Suprapubic skin (tissue), 3 donors: ENCODE results near the gene RELA.

Source experiments
- CTCF ChIP-seq, 2 donors: fragments of 200-600 bp in 1 of 2; fragments of 450-650 bp in 1 of 2; sonication (generic) in 1 of 2; IDR thresholded peaks; one replicate each; pipeline ENCODE4 v1.5.1; 2016 to 2019; ENCODE audit warnings: antibody characterized with exemption in 2 of 2, mild to moderate bottlenecking in 1 of 2, moderate library complexity in 1 of 2
- EP300 ChIP-seq: sonication (generic); formaldehyde crosslinking; IDR thresholded peaks from one replicate; pipeline ENCODE4 v1.6.1; 2017; ENCODE audit warnings: antibody characterized with exemption
- POLR2A ChIP-seq, 2 donors: fragments of 450-650 bp; IDR thresholded peaks; one replicate each; pipeline ENCODE4 v1.6.1; 2017; ENCODE audit warnings: antibody characterized with exemption in 2 of 2, mild to moderate bottlenecking in 2 of 2, moderate library complexity in 2 of 2

- no peak for TF ChIP-seq CTCF (IDR thresholded peaks at IDR 0.05)
- TF ChIP-seq POLR2A (IDR thresholded peaks at IDR 0.05), result no peak
- TF ChIP-seq EP300, result no peak
These were observed 55.7 kb downstream of the RELA start for GRCh38 chr11:65606876-65607613.
